NOMO-1 treated with DMSO at 0.1 percent for 48 hours (cell line): ENCODE data around the gene CTNNA1.

Source experiments
- DNase-seq: peaks from one replicate; lab custom pipeline; 2025; ENCODE audit not compliant: unreplicated experiment; lab: John Stamatoyannopoulos, UW

The CTNNA1 gene

DNA sequence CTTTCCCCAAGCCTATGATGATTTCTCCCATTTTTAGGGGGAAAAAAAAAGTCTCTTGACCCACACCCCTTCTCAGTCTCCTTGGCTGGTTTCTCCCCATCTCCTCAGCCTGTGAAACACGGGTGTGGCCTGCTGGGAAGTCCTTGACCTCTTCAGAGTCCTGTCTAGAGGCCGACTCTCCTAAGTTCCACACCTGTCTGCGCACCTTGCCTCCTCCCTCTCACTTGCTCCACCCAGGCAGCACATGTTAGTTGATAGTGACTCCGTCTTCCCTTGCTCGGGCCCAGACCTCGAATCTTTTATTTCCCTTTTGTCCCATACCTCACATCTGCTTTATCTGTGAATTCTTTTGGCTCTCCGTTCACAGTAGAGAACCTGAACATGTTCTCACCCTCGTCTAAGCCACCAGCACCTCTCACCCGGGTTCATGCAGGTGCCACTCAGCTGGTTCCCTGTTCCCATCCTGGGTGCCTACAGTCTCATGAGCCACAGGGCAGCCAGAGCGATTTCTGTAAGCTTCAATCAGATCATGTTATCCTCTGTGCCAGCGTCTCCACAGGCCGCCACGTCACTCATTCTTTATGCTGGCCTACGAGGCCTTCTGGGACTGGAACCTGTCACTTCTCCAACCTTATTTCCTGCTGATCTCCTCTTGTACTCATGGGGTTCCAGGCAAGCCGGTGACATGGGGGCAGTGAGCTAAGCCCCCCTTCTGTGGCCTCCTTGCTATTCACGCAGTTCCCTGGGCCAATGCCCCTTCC, 173.6 kb downstream of the CTNNA1 start:
- DNase-seq: no peak

DNA sequence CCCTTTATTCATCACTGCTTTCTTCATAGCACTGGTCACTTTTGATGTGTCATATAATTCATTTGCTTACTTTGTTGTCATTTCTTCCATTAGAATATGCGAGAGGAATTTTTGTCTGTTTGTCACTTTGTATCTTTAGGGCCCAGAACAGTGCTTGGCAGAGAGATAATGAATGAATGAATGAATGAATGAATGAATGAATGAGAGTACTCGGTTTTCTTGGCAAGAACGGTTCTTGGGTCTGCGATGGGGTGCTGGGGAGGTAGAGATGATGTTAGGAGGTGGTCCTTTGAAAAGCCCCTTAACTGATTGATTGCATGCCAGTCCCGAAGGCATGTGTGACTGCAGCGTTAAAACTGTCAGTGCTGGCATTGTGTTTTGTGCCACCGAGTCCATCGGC, 174.3 kb downstream of the CTNNA1 start:
- DNase-seq: no peak

DNA sequence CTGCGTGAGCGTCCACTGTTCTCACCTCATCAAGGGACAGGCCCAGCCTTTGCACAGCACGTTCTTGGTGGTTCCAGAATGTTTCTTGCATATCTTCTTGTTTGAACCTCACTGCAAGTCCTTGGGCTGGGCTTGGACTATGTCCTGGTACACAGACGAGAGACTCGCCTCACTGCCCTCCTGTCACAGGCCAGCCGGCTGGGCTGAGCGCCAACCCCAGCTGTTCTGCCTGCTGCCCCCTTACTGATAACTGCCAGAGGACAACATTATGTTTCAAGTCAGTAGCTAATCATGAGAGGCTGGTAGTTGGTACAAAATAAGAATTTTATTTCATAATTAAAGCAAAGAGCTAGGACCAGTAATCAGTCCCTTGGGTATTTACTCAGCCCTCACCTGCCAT, 174.8 kb downstream of the CTNNA1 start:
- no peak for DNase-seq

DNA sequence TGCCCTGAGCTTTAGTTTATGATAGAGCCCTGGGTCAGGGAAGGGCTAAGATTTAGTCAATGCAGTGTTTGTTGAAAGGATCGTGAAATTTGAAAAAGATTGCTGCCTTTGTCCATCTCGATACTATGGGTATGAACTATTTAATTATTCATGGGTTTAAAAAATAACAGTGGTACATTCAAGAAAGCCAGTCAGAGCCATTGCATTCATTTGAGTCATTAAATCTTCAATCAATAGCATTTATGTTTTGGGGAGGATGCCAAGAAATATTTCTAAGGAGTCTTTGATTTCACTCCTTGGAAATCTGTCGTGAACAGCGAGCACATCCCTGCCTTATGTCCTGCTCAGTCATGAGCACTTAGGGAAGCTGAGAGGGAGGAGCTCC, 176.3 kb downstream of the CTNNA1 start:
- DNase-seq: no peak

DNA sequence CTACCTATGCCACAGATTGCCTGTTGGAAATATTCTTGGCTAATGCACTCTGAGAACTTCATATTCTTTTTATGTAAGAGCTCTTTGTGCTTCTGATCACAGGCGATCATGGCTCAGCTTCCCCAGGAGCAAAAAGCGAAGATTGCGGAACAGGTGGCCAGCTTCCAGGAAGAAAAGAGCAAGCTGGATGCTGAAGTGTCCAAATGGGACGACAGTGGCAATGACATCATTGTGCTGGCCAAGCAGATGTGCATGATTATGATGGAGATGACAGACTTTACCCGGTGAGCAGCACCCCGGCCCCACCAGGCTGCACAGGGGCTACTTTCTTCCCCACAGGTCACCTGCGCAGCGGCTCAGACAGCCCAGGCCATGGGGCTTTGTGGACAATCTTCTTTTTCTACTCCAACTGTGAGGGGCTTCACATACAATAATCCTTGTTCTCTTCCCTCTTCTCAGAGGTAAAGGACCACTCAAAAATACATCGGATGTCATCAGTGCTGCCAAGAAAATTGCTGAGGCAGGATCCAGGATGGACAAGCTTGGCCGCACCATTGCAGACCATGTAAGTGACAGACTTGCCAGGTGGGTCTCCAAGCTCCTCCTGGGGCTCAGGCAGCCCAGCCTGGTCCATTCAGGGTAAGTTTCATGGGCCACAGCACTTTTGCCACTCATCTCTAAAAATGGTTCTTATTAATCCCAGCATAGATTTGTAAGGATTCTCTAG, 177.3 kb downstream of the CTNNA1 start:
- no peak for DNase-seq

DNA sequence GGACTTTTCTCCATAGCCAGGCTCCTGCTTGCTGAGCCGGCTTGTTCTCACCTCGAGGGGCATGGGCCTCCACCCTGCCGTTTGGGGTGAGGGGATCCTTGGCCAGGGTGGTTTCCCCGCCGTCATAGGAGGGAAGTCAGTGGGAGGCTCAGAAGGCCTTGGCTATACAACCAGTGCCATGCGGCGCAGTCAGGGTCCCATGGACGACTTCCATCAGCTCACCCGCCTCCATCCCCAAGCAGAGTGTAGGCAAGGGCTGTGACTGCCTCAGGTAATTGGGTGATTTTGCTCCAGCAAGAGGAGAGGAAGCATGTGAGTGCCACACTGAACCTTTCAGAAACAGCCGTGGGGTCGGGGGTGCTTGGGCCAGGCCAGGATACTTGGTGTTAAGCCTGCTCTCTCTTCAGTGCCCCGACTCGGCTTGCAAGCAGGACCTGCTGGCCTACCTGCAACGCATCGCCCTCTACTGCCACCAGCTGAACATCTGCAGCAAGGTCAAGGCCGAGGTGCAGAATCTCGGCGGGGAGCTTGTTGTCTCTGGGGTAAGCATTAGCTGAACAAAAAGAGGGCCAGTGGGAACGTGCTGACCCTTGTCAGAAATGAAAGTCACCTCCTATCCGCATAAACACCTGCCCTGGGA, 179.1 kb downstream of the CTNNA1 start:
- DNase-seq: no peak

DNA sequence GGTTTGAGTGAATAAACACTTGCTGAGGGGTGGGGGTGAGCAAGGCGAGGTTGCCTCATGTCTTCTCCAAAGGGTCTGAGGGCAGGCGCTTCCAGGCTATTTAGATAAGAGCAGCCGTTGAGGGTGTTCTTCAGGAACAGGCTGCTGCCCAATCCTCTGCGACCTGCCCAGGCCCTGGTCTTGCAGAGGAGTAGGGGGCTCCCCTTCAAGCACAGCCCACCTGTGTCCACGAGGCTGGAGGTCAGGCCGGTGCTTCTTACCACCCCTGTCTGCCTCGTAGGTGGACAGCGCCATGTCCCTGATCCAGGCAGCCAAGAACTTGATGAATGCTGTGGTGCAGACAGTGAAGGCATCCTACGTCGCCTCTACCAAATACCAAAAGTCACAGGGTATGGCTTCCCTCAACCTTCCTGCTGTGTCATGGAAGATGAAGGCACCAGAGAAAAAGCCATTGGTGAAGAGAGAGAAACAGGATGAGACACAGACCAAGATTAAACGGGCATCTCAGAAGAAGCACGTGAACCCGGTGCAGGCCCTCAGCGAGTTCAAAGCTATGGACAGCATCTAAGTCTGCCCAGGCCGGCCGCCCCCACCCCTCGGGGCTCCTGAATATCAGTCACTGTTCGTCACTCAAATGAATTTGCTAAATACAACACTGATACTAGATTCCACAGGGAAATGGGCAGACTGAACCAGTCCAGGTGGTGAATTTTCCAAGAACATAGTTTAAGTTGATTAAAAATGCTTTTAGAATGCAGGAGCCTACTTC, 180.5 kb downstream of the CTNNA1 start:
- DNase-seq: no peak

DNA sequence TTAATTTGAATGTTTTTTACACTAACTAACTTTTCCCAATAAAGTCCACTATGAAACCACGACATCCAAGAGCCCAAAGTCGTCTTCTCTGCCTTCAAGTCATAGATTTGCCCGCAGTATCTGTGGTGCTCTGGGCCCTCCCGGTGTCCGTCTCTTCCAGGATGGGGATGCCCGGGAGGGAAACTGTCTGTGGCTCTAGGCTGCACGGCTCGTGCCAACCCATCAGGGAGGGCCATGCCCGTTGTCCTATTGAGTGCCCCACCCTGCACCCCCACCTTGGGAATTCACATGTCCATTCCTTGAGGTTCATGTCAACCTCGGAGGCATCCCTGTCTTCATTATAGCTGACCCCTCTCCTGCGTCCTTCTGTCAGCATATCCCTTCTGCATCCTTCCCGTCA, 181.7 kb downstream of the CTNNA1 start:
- no peak for DNase-seq

DNA sequence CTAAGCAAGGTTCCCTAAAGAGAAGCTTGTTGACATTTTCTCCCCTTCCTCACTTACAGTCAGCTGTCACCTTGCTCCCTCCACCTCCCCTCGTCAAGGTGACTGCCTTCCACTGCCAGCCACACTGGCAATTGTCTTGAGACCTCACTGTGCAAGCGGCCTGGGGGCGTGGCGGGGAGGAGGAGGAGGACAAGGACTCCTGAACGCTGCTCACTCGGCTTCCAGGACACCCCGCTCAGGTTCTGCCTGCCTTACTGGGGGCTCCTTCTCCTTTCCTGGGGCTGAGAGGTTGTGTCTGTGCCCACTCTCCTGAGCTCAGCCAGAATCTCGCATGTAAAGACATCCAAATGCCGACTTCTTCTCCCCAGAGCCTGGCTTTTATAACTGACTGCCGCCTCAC, 182.2 kb downstream of the CTNNA1 start:
- no peak for DNase-seq

DNA sequence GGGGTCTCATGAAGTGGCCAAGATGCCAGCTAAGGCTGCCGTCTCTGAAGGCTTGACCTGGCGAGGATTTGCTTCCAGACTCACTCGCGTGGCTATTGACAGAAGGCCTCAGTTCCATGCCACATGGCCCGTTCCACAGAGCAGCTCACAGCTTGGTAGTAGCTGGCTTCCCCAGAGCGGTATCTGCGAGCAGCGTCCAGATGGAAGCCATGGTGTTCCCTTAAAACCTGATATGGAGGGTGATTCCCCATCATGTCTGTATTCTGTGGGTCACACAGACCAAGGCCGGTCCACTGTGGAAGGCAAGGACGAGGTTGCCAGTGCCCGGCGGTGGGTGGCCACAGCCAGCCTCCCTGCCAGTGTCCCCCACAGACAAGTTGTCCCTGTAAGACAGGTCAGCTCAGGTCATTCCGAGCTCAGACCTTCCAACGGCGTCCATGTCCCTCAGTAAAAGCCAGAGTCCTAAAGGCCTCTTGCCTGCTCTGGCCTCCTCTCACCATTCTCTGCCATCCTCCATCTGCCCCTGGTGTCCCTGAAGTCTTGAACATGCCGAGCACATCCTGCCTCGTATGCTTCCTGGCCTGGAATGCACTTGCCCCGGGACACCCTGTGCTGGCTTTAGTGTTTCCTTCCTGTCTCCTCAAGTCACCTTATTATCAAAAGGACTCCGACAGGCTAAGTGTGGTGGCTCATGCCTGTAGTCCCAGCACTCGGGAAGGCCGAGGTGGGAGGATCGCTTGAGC, 183.2 kb downstream of the CTNNA1 start:
- no peak for DNase-seq

DNA sequence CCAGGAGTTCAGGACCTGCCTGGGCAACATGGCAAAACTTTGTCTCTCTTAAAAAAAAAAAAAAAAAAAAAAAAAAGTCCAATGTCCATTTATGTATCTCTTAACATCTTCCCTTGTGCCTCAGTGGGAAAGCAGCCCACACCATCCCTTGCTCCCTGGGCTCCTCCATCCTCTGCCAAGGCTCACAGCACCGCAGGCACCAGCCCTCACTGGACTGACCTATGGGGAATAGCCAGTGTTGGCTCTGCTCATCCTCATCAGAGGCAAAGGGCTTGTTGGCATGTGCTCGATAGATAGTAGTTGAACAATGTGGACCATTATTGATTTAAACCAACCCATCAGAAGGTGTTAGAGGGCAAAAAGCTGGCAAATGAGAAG, 183.7 kb downstream of the CTNNA1 start:
- DNase-seq: no peak

DNA sequence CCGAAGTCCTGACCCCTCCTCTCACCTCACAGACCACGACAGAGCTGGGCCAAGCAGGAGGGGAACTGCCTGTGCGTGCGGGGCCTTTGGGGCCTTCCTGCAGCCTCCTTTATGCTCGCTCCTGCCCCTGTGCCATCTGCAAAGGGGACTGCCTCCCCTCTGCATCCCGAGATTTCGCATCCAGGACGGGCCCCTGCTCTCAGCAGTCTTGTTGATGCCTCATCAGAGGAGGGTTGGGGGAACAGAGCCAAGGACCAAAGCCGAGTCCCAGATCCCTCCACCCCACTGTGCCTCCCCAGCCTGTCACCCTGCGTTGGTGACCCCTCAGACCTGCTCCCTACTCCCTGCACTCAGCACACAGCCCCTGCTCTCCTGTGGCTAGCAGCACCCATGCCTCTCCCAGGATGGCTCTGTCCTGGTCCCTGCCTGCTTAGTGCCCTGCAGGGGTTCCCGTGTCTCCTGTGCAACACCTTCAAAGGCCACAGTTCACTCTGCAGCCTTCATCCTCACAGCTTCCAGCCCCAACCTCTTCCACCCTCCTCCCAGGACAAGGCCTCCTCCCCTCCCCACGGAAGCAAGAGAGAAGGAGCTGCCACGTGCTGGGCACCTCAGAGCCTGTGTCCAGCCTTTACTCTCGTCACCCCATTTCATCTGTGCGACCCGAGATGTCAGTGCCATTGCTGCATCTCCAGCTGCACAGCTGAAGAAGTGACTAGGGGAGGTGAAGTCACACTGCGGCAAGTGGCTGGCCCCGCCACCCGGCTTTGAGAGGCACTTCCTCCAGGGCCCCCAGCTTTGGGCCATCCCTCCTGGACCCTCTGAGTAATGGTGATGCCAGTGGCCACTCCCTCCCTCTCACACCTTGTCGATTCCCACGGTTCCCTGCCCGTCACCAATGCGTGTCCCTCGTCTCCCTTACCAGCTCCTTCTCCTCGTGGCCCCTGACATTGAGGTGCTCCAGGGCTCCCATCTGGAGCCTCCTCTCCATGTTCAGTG, 184.5 kb downstream of the CTNNA1 start:
- DNase-seq: no peak

DNA sequence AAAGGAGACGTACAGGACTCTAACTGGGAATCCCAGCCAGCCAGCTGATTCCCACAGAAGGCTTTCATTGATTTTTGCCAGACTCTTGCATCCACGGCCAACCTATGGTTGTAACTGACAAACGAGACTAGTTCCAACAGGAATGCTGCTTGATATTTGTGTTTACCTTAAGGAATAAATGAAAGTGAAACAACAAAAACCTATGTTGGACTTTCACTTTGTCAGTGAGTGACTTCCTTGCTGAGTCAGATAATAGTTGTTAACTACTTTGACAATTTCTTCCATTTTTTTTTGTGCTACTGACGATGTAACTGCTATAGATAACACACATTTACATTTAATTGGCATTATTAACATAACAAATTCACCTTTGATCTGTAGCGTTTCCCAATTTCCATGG, 185.3 kb downstream of the CTNNA1 start:
- no peak for DNase-seq

DNA sequence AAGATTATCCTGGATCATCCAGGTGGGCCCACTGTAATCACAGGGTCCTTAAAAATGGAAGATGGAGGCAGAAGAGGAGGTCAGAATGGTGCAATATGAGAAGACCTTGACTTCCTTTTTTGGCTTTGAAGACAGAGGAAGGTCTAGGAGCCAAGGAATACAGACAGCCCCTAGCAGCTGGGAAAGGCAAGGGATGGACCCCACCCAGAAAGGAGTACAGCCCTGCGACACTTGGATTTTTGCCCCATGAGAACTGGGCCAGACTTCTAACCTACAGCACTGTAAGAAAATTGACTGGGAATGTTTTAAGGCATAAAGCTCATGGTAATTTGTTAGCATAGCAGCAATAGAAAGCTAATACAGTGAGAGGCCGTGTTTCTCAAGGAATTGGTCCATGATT, 188.8 kb downstream of the CTNNA1 start:
- DNase-seq: no peak

DNA sequence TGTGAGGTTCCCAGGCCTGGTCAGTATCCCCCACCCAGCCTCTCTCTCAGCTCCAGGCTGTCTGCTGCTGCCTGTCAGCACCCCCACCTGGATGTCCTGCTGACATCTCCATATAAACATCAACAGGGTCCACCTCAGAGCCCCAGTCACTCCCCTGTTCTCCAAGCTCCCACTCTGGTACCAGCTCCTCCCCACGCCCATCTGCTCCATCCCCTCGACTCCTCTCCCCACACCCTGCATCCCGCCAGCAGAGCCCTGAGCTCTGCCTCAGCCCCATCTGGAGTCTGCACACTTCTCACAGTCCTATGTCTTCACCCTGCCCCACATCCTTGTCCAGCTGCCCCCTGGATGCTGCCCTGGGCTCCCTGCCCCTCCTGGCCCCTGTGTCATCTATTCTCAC, 189.6 kb downstream of the CTNNA1 start:
- no peak for DNase-seq

DNA sequence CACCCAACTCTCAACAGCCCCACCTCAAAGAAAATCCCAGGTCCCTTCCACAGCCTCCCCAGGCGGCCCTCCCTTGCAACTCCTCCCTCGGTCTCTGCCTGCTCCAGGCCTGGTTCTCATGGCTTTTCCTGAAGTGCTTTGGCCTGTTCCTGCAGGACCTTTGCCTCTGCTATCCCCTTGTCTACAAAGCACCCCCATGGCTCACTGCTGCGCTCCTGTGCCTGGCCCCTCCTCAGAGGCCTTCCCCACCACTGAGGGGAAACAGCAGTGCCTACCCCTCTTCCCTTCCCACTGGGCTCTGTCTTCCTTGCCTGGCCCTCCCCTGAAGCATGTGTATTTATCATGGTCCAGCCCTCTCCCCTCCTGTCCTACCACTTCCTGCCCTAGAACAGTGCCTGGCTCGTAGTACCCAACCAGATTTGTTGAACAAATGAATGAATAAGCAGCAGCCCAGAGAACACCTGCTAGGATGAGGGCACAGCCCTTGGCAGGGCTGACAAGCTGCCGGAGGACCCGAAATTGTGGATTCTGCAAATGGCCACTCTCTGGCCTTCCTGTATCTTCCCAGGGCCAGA, 190.5 kb downstream of the CTNNA1 start:
- DNase-seq: no peak

DNA sequence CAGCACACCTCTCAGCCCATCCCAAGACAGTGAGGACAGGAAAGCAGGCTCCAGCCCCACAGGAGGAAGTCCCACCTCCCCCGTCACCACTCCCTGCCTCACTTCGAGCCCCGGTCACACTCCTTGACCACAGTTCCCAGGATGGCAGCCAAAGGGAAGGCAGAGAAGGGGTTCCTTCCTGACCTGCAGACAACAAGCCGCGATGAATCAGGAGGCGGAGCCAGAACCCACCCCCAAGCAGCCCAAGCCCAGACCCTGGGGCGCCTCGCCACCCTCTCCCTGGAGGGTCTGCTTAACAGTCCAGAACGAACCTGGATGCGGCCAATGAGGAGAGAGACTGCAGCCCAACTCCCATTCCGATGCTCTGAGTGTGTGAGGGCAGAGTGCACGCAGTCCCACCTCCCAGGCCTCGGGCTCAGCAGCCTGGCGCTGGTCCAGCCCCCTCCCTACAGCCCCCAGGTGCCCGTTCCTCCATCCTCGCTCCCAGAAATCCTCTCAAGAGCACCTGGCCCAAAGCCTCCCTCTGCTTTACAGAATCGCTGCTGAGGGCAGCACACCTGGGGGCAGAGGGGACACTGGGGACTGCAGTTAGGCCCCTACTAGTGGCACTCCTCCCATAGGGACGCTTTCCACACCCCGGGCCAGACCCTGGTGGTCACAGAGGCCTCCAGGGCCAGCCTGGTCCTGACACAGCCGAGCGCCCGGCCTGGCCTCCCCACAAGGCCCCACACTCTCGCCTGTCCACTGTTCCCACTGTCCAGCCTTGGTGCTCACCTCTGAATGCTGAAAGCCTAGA, 191.5 kb downstream of the CTNNA1 start:
- no peak for DNase-seq

DNA sequence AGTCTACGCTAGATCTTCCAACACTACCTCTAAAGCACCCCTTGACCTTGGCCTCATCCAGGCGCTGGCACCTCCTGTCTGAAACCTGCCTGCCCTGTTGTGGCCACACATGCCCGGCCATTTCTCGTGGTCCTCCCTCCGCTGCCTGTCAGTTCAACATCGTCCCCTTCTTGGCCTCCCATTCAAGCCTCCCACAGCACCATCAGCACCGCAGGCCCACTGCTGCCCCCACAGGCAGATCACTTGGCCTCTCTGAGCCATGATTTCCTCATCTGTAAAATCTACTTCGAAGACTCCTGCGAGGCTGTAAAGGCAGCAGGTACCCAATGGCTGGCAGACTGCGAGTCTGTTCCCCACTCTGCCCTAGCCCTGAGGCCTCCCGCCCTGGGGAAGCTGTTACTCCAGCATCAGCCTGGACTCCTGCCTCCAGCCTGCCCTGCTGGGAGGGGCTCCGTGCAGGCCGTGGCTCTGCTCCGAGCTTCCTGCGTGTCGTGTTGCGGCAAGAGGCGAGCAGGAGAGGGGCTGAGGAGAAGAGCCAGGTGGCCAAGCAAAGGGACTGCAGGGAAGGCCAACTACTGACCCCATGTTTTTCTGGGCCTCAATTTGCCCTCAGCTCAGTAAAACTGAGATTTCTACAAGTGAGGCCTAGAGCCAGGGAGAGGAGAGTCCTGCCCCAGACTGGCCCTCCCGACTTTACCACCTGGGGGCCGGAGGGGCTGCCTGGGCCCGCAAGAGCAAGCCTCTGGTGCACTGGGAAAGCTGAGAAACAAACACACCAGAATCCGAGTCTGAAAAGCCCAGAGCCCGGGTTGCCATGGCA, 192.4 kb downstream of the CTNNA1 start:
- DNase-seq: no peak
